HCEC 1CT (cell line): ENCODE data around the gene ST3GAL3.

Experiments
- DNase-seq: peaks from one replicate; pipeline ENCODE4 v3.0.0-alpha.2; 2017

ST3GAL3 gene

GRCh38 chr1:43969746-43970466, 262.6 kb downstream of the ST3GAL3 start, which contains the start of gene DPH2:
TSS of gene DPH2 (plus strand) at chr1:43970010. CDS start at chr1:43970176, 166 bp downstream.
- DNase-seq = peak; percentile 96

- DNase-seq = no peak
Observed at GRCh38 chr1:43970502-43970901, 263.2 kb downstream of the ST3GAL3 start.

GRCh38 chr1:43970911-43971310, 263.6 kb downstream of the ST3GAL3 start:
- no peak for DNase-seq

- DNase-seq = no peak
Observed at GRCh38 chr1:43971336-43971980, 264.1 kb downstream of the ST3GAL3 start.

- DNase-seq = no peak
Observed at GRCh38 chr1:43973981-43974442, 266.7 kb downstream of the ST3GAL3 start.

- DNase-seq = peak; percentile 95
Observed at GRCh38 chr1:43974443-43975248, 267.3 kb downstream of the ST3GAL3 start, which contains the start of gene ATP6V0B. TSS of gene ATP6V0B (plus strand) at chr1:43974960. CDS start at chr1:43975041, 81 bp downstream.

- DNase-seq = no peak
Observed at GRCh38 chr1:43975249-43975961, 268.1 kb downstream of the ST3GAL3 start.

GRCh38 chr1:43976045-43976444, 268.7 kb downstream of the ST3GAL3 start:
- no peak for DNase-seq

GRCh38 chr1:43976890-43977289, 269.6 kb downstream of the ST3GAL3 start:
- DNase-seq = no peak

- no peak for DNase-seq
Observed at GRCh38 chr1:43977376-43978263, 270.3 kb downstream of the ST3GAL3 start.

DNA sequence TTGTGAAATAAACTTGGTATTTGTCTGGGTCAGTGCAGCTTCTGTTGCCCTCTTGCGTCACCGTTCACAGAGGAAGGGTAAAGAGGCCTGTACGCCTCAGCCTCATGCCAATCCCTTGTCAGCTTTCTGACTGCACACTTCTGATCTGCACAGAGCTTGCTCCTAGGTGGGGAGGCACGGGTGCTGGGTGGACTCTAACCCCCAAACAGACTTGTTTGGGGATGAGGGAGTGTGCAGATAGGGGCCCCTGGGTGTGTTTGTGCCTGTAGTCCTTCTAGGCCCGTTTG, 270.9 kb downstream of the ST3GAL3 start:
- DNase-seq = no peak

- DNase-seq = peak; percentile 42
Observed at GRCh38 chr1:43978551-43979260, 271.4 kb downstream of the ST3GAL3 start, which contains the start of gene B4GALT2. TSS of gene B4GALT2 (plus strand) at chr1:43979210. CDS start at chr1:43981161, 1,951 bp downstream.

GRCh38 chr1:43979261-43979527, 271.9 kb downstream of the ST3GAL3 start:
- DNase-seq = no peak

GRCh38 chr1:43979528-43980254, 272.4 kb downstream of the ST3GAL3 start:
- DNase-seq = peak; percentile 53

DNA sequence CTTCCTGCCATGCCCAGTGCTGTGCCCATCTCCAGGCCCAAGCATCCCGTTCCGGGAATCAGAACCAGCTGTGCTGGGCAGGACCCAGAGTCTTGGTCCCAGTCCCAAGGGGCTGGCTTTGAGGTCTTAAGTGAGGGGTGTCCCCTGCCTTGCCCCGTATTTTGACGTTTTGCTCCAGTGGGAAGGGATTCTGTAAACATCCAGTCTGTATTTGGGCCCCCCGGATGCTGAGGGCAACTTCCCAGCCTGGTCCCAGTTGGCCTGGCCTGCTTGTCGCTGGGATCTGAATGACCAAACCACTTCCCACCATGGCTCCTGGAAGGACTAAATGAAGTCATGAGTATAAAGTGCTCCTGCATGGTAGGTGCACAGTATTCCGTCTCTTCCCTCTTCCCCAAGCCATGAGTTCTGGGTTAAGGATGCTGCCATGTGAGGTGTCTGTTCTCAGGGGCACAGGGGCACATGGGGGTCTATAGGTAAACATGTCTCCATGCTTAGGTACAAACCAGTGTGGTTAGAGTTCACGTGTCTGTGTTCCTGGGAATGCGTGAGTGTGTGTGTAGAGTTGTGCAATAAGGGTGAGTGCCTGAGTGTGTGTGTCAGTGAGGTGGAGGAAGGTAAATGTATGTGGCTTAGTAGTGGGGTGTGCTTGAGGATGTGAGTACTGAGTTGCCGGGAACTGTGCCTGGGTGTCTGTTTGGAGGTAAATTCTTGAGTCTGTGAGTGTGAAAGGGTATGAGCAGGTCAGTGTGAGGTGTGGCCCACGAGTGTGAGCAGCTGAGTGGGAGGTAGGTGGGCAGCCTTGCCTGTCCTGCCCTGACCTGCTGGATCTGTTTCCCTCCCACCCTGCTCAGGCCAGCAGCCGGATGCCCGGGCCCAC, 273.2 kb downstream of the ST3GAL3 start:
- DNase-seq = peak; percentile 42
